Fibroblast of the aortic adventitia (primary cell): Measurements from ENCODE around the gene BBOX1. TPM values are rescaled to one million over a fixed set of nuclear protein-coding genes. Genes with fewer than 3 reads are reported as not detected.

Source experiments
- DNase-seq: peaks from one replicate; pipeline ENCODE4 v3.0.0-alpha.2; 2010; ENCODE audit warnings: low read depth
- H3K4me3 ChIP-seq: 2 replicates; pipeline ENCODE4 v1.5.1; 2011; ENCODE audit warnings: low read depth, mild to moderate bottlenecking, control low read depth, low read length, moderate library complexity
- total RNA-seq: library from RNA; depleted of rRNA; stranded (reverse); fragments of >200 nt; gene quantifications from 2 replicates; pipeline ENCODE4 v1.2.3, GENCODE V29; 2012; ENCODE audit warnings: low replicate concordance
- TF ChIP-seq, protein P1 (sequence below): IDR thresholded peaks from 2 replicates; pipeline ENCODE4 v1.5.1; 2011; ENCODE audit warnings: mild to moderate bottlenecking, low read length, control low read depth, inconsistent platforms; ENCODE audit not compliant: insufficient read depth

BBOX1 gene
- total RNA-seq, 1 donor: not detected

DNA sequence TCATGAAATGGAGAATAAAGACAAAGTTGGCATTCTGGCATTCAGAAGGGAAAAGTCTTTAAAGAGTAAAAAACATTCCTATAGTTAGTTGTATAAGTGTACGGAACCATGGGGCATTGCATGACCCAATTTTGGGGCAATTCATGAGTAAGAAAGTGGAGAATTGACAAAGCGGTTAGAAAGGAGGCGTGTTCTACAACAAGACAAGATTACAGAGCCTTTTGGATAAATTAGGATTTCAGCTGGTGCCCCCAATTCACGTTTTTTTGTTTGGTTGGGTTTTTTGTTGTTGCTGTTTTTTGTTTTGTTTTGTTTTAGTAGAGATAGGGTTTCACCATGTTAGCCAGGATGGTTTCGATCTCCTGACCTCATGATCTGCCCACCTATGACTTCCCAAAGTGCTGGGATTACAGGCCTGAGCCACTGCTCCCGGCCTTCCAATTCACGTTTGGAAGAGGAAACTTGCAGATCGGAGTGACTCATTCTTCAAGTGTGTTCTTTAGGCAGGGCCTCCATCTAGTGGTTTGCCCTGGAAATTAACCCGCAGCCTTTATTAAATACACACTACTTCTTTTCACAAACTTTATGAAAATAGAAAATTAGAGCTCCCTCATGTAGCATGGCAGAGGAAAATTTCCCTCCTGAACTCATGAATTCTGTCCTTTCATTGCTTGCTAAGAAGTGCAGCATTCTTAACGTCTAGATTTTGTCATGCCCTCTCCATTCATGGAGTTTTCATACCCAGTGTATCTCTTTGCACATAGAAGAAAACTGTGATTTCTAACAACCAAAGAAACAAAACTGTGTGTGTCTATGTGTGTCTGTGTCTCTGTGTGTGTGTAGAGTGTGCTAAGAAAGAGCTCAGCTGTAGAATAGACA, 118.1 kb downstream of the BBOX1 start:
- TF ChIP-seq, protein P1, sequence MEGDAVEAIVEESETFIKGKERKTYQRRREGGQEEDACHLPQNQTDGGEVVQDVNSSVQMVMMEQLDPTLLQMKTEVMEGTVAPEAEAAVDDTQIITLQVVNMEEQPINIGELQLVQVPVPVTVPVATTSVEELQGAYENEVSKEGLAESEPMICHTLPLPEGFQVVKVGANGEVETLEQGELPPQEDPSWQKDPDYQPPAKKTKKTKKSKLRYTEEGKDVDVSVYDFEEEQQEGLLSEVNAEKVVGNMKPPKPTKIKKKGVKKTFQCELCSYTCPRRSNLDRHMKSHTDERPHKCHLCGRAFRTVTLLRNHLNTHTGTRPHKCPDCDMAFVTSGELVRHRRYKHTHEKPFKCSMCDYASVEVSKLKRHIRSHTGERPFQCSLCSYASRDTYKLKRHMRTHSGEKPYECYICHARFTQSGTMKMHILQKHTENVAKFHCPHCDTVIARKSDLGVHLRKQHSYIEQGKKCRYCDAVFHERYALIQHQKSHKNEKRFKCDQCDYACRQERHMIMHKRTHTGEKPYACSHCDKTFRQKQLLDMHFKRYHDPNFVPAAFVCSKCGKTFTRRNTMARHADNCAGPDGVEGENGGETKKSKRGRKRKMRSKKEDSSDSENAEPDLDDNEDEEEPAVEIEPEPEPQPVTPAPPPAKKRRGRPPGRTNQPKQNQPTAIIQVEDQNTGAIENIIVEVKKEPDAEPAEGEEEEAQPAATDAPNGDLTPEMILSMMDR: peak; percentile 85
- H3K4me3 ChIP-seq: no peak overlapping the region
- DNase-seq: peak; percentile 89

DNA sequence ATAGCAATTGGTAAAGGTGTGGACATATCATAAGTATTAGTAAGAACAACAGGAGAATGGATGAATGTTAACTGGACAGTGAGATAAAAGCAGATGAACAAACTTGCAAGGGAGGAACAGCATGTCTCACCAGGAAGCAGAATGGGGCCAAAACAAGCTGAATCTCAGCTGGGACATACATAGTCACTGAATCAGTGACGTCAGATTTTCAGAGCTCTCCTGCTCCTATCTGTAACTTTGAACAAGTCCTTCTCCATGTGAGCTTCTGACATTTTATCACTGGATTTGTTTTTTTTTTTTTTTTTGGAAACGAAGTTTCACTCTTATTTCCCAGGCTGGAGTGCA, 118.7 kb downstream of the BBOX1 start:
- peak; percentile 72 for DNase-seq
- TF ChIP-seq, protein P1: no peak

DNA sequence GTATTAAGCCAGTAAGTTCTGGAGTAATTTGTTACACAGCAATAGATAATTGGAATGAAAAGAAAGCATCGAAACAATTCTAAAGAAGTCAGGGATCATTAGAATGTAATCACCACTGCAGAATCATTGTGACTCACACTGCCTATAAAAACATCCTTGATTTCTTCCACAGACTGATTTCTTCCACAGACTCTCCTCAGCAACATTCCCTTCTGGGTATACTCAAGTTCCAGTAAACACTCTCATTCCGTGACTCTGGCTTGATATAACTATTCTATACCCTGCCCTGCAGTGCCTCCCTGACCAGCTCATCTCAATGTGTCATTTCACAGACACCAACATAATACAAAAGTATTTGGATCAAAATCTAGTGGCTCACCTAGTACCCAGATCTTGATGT, 120.5 kb downstream of the BBOX1 start:
- DNase-seq: peak; percentile 9
- H3K4me3 ChIP-seq: no peak overlapping the region

More for the DNA sequence above, 118.7 kb downstream of the BBOX1 start:
- H3K4me3 ChIP-seq: no peak overlapping the region

DNA sequence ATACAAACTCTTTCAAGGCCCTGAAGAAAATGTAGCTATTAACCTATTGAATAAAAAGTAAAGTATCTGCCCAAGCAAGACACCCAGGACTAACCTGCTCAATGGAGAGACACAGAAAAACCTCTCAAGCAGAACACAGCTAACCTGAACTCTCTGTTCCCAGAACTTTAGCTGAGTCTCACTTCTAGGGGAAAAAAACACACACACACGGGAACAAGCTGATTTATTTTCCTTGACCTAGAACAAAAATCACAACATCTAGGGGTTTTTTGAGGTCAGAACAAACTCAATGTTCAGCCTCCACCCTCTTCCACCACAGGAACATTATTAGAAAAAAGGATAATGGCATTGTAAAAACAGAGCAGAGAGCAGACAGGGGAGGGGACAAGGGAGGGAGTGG, 121.6 kb downstream of the BBOX1 start:
- TF ChIP-seq, protein P1: no peak

More for the DNA sequence above, 120.5 kb downstream of the BBOX1 start:
- TF ChIP-seq, protein P1: no peak

DNA sequence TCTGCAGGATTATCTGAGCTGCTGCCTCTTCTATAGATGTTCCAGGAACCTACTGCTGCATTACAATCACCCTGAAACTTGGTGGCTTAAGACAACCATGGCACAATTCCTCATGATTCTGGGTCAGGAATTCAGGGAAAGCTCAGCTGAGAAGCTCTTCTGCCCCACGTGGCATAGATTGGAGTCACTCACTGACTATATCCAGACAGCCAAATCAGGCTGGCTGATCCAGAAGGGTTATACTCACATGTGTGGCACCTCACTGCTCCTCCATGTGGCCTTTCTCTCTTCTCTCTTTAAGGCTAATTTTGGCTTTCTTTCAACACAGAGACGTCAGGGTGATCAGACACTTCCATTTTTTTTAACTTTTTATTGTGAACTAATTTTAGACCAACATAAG, 125.5 kb downstream of the BBOX1 start:
- DNase-seq: no peak
- TF ChIP-seq, protein P1: no peak
- H3K4me3 ChIP-seq: no peak overlapping the region

More for the DNA sequence above, 121.6 kb downstream of the BBOX1 start:
- DNase-seq: no peak
- H3K4me3 ChIP-seq: no peak overlapping the region

DNA sequence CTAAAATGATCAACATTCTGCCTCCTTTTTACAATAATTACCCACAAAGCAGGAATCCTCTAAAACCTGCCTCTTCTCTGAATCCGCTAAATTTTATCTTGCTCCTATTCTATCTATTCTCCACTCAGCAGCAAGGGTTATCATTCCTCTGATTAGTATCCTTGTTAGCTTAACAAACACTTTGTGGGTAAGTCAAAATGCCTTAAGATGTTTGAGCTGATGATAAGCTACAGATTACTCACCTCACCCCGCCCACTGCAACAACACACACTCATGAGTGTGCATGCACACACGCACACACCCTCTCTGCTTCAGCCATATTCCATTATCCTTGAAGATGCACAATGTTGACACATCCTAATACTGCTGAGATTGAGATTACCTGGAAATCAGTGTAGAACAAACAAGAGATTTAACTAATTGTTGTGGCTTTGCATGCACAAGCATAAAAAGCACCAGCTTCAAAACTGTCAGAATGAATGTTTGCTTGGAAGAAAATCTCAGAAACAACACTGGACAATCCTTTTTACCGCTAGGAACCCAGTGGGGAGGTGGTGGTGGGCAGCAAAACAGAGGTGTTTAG, 130.9 kb downstream of the BBOX1 start:
- peak; percentile 25 for DNase-seq
- no peak overlapping the region for H3K4me3 ChIP-seq
- TF ChIP-seq, protein P1: no peak
